KMS-11 (cell line): Measurements from ENCODE around the gene NSD1.

Experiments used
- H2AFZ ChIP-seq: fragments of 200-600 bp; sonication (generic); 2 replicates; pipeline ENCODE4 v1.6.1; 2016; ENCODE audit warnings: antibody characterized with exemption, mixed run types, low read depth
- H3K27ac ChIP-seq: fragments of 200-600 bp; sonication (generic); 2 replicates; pipeline ENCODE4 v1.6.1; 2016; ENCODE audit warnings: mild to moderate bottlenecking, mixed run types
- H3K27me3 ChIP-seq: fragments of 200-600 bp; sonication (generic); 2 replicates; pipeline ENCODE4 v1.6.1; 2017; ENCODE audit warnings: mild to moderate bottlenecking, low read depth, mixed run types, moderate library complexity; ENCODE audit not compliant: insufficient read depth
- H3K36me3 ChIP-seq: fragments of 200-600 bp; sonication (generic); 2 replicates; pipeline ENCODE4 v1.6.1; 2017; ENCODE audit warnings: mild to moderate bottlenecking, mixed run types; ENCODE audit not compliant: insufficient read depth
- H3K4me1 ChIP-seq: fragments of 200-600 bp; sonication (generic); 2 replicates; pipeline ENCODE4 v1.6.1; 2016; ENCODE audit warnings: mild to moderate bottlenecking, low read depth, mixed run types; ENCODE audit not compliant: poor library complexity, severe bottlenecking
- H3K4me2 ChIP-seq: fragments of 200-600 bp; sonication (generic); 2 replicates; pipeline ENCODE4 v1.7.0; 2016; ENCODE audit warnings: mild to moderate bottlenecking, mixed run types
- H3K4me3 ChIP-seq: fragments of 200-600 bp; sonication (generic); IDR thresholded peaks from 2 replicates; pipeline ENCODE4 v1.6.1; 2017; ENCODE audit warnings: low read depth, low read length, mixed read lengths; ENCODE audit not compliant: insufficient read depth
- H3K79me2 ChIP-seq: fragments of 200-600 bp; sonication (generic); 2 replicates; pipeline ENCODE4 v1.6.1; 2016; ENCODE audit warnings: low read depth, mixed run types; ENCODE audit not compliant: insufficient read depth
- H3K9ac ChIP-seq: fragments of 200-600 bp; sonication (generic); 2 replicates; pipeline ENCODE4 v1.6.1; 2016; ENCODE audit warnings: mild to moderate bottlenecking, mixed run types
- H4K20me1 ChIP-seq: fragments of 200-600 bp; sonication (generic); 2 replicates; pipeline ENCODE4 v1.6.1; 2016; ENCODE audit warnings: mild to moderate bottlenecking, mixed run types; ENCODE audit not compliant: insufficient read depth
- CTCF ChIP-seq: fragments of 200-600 bp; sonication (generic); conservative IDR thresholded peaks from 2 replicates; pipeline ENCODE4 v1.6.1; 2017; ENCODE audit warnings: low read depth, mild to moderate bottlenecking, antibody characterized with exemption, low read length, moderate library complexity, mixed read lengths

Gene NSD1

GRCh38 chr5:177189965-177190364 lies 56.4 kb downstream of the NSD1 start:
- Histone ChIP-seq H3K4me2 (no peak overlapping the region), H3K4me1 (no peaks in the 10 kb centered on the region), H2AFZ (no peak overlapping the region), H3K4me3 (no peak overlapping the region), H4K20me1 (no peaks in the 10 kb centered on the region), H3K9ac (no peak overlapping the region), H3K79me2 (no peaks in the 10 kb centered on the region), H3K27me3 (no peaks in the 10 kb centered on the region), H3K36me3 (no peaks in the 10 kb centered on the region), H3K27ac (no peak overlapping the region)
- TF ChIP-seq CTCF: no peak

GRCh38 chr5:177194268-177194667 lies 60.7 kb downstream of the NSD1 start:
- Histone ChIP-seq H3K36me3 (no peaks in the 10 kb centered on the region), H3K9ac (no peak overlapping the region), H3K4me1 (peaks cover 11% of the 10 kb centered on the region), H3K27me3 (no peaks in the 10 kb centered on the region), H2AFZ (no peak overlapping the region), H3K79me2 (no peaks in the 10 kb centered on the region), H3K4me2 (no peak overlapping the region), H3K4me3 (no peak overlapping the region), H3K27ac (no peak overlapping the region), H4K20me1 (no peaks in the 10 kb centered on the region)
- TF ChIP-seq CTCF: no peak

GRCh38 chr5:177195307-177195952 lies 61.9 kb downstream of the NSD1 start:
- H3K4me3 ChIP-seq: no peak overlapping the region
- H3K9ac ChIP-seq: no peak overlapping the region
- peaks cover 11% of the 10 kb centered on the region for H3K4me1 ChIP-seq
- H4K20me1 ChIP-seq: no peaks in the 10 kb centered on the region
- no peaks in the 10 kb centered on the region for H3K36me3 ChIP-seq
- no peak for TF ChIP-seq CTCF
- no peaks in the 10 kb centered on the region for H3K27me3 ChIP-seq
- no peak overlapping the region for H3K27ac ChIP-seq
- H2AFZ ChIP-seq: no peak overlapping the region
- H3K4me2 ChIP-seq: no peak overlapping the region
- H3K79me2 ChIP-seq: no peaks in the 10 kb centered on the region

GRCh38 chr5:177198738-177199137 lies 65.2 kb downstream of the NSD1 start:
- H3K79me2 ChIP-seq: no peaks in the 10 kb centered on the region
- no peaks in the 10 kb centered on the region for H3K36me3 ChIP-seq
- H2AFZ ChIP-seq: no peak overlapping the region
- H3K27me3 ChIP-seq: no peaks in the 10 kb centered on the region
- H4K20me1 ChIP-seq: no peaks in the 10 kb centered on the region
- H3K27ac ChIP-seq: no peak overlapping the region
- no peak overlapping the region for H3K9ac ChIP-seq
- H3K4me1 ChIP-seq: peaks cover 11% of the 10 kb centered on the region
- H3K4me2 ChIP-seq: no peak overlapping the region
- TF ChIP-seq CTCF: no peak
- no peak overlapping the region for H3K4me3 ChIP-seq
